Activated CD8-positive, alpha-beta T cell treated with anti-CD3 and anti-CD28 coated beads, Interleukin-2, amount 10 ng/mL, durations not matched to agents 7 days and 5 days (primary cell): ENCODE data around the gene MTUS2. TPM values are rescaled to one million over a fixed set of nuclear protein-coding genes. Genes with fewer than 3 reads are reported as not detected.
A peak's percentile ranks its signal among the peaks of the same experiment; 100 is the strongest.

Experiments
- ATAC-seq: fragments of 150-1000 bp; cut with Tn5 transposase; one replicate; pipeline ENCODE4 v1.10.0; 2021; ENCODE audit warnings: moderate library complexity
- CTCF ChIA-PET: fragments of 350-600 bp; sonication (Branson Sonifier 250); formaldehyde crosslinking; loops from one replicate; lab custom pipeline; 2021; ENCODE audit warnings: antibody characterized with exemption; lab: Charles Lee
- POLR2A ChIA-PET: fragments of 350-600 bp; sonication (Branson Sonifier 250); formaldehyde crosslinking; loops from one replicate; lab custom pipeline; 2021; ENCODE audit warnings: antibody characterized with exemption; lab: Charles Lee
- DNase-seq: peaks from one replicate; pipeline ENCODE4 v3.0.0-alpha.2; 2020
- H3K27ac Mint-ChIP-seq: one replicate; pipeline ENCODE4 v1.8.0; 2021; ENCODE audit warnings: mild to moderate bottlenecking, mixed read lengths
- H3K27me3 Mint-ChIP-seq: one replicate; pipeline ENCODE4 v1.8.0; 2021; ENCODE audit warnings: low read depth, mixed read lengths
- H3K36me3 Mint-ChIP-seq: one replicate; pipeline ENCODE4 v1.8.0; 2021; ENCODE audit warnings: low read depth, mixed read lengths
- H3K4me1 Mint-ChIP-seq: one replicate; pipeline ENCODE4 v1.8.0; 2021; ENCODE audit warnings: low read depth, mixed read lengths
- H3K4me3 Mint-ChIP-seq: one replicate; pipeline ENCODE4 v1.8.0; 2021; ENCODE audit warnings: mild to moderate bottlenecking, mixed read lengths
- H3K9me3 Mint-ChIP-seq: one replicate; pipeline ENCODE4 v1.8.0; 2022; ENCODE audit warnings: mixed read lengths; ENCODE audit not compliant: insufficient read depth
- total RNA-seq, 2 experiments: library from RNA; stranded (reverse); gene quantifications; one replicate each; pipeline ENCODE4 v1.2.3, GENCODE V29; 2021

The MTUS2 gene
- total RNA-seq, 2 experiments from 2014 or later, result not detected

DNA sequence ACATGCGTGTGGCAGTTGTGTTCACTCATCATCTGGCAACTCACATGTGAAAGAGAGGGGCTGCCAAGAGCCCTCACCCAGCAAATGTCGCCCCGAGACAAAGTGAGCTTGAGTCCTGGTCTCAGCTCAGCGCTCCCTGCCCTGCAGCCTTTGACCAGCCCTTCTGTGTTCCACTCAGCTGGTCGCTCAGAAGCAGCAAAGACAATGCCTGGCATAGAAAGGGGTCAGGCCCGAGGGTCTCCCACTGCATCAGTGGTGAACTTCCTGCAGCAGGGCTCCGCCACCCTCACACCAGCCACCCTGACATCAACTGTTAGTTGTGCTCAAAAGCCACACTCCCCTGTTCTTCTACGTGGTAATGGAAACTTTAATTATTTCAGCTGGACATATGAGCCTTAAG is 707.4 kb downstream of the MTUS2 start:
- Mint-ChIP-seq H3K27me3 (no peaks in the 10 kb centered on the region), H3K4me1 (no peaks in the 10 kb centered on the region), H3K4me3 (no peak overlapping the region), H3K27ac (no peak overlapping the region), H3K36me3 (peaks cover 37% of the 10 kb centered on the region), H3K9me3 (no peaks in the 10 kb centered on the region)
- ChIA-PET CTCF (interaction anchor here (0.6 to 1.2 kb wide), 2 partner anchors 9 to 23 kb away, joined by 3 read pairs; no protein-coding TSS in a partner anchor), POLR2A (no interaction called here)
- no peak for DNase-seq
- no peak for ATAC-seq

DNA sequence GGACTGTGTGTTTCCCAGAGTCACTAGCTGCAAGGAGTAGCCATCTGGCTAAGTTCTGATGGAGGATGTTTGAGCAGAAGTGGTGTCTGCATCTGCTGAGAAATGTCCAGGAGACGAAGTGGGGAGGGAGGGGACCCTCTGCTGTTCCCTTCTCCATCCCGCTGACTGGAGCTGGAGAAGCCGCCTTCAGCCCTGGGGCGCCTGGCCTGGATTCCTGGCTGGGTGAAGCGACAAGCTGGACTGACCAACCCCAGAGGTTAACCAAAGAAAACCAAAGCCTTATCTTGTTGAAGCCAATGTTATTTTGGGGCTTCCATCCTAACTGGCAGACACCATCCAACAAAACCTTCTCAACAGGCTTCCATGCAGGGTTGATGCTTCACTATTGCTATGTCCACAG is 707.8 kb downstream of the MTUS2 start:
- POLR2A ChIA-PET, result no interaction called here
- H3K4me1 Mint-ChIP-seq, result no peaks in the 10 kb centered on the region
- H3K9me3 Mint-ChIP-seq, result no peaks in the 10 kb centered on the region
- no peak overlapping the region for H3K4me3 Mint-ChIP-seq
- ATAC-seq, result no peak
- H3K27me3 Mint-ChIP-seq, result no peaks in the 10 kb centered on the region
- no peak overlapping the region for H3K27ac Mint-ChIP-seq
- peaks cover 41% of the 10 kb centered on the region for H3K36me3 Mint-ChIP-seq
- CTCF ChIA-PET, result interaction anchor here (0.6 to 1.2 kb wide), 2 partner anchors 10 to 24 kb away, joined by 3 read pairs; no protein-coding TSS in a partner anchor
- DNase-seq, result no peak

DNA sequence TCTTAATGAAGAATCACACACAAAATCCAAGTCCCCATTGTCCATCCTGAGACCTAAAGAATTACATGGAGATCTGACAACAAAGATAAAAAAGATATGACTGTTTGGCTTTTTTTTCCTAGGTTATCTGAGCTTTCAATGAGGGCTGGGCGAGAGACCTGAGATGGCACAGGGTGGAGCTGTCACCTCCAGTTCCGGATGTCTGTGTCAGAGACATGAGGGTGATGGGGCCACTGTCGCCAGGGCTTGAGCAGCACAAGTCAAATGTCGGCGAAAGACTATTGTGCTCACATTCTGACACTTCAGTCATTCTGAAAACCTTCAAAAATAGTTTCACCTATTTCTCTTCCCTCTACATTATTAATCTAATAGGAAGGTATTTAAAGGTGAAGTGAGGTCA is 709.6 kb downstream of the MTUS2 start:
- ATAC-seq, result no peak
- H3K4me3 Mint-ChIP-seq, result no peak overlapping the region

DNA sequence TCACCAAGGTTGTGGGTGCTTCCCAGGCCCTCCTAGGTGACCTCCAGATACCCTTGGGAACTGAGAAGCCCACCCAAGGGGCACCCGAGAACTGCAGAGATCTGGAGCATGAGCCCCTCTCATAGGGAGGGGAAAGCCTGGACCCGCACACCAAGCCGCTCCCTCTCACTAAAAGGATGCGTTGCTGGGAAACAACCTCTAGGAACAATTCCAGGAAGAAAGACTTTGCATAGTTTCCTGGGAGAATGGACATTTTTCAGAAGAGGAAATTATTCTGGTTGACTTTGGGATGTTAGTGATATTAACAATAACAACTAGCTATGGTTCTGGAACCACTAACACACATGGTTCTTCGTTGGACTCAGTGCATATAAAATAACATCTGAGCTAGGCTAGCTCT is 710.8 kb downstream of the MTUS2 start:
- no peak for ATAC-seq
- Mint-ChIP-seq H3K27ac (no peak overlapping the region), H3K4me3 (no peak overlapping the region), H3K27me3 (no peaks in the 10 kb centered on the region), H3K36me3 (peaks cover 40% of the 10 kb centered on the region), H3K4me1 (no peaks in the 10 kb centered on the region), H3K9me3 (no peaks in the 10 kb centered on the region)
- DNase-seq, result no peak
- CTCF ChIA-PET, result no interaction called here
- POLR2A ChIA-PET, result no interaction called here

More for the DNA sequence above, 709.6 kb downstream of the MTUS2 start:
- Mint-ChIP-seq H3K4me1 (no peaks in the 10 kb centered on the region), H3K36me3 (peaks cover 36% of the 10 kb centered on the region), H3K9me3 (no peaks in the 10 kb centered on the region), H3K27ac (peak overlapping the region; percentile 44), H3K27me3 (no peaks in the 10 kb centered on the region)
- ChIA-PET CTCF (no interaction called here), POLR2A (no interaction called here)
- DNase-seq, result no peak

DNA sequence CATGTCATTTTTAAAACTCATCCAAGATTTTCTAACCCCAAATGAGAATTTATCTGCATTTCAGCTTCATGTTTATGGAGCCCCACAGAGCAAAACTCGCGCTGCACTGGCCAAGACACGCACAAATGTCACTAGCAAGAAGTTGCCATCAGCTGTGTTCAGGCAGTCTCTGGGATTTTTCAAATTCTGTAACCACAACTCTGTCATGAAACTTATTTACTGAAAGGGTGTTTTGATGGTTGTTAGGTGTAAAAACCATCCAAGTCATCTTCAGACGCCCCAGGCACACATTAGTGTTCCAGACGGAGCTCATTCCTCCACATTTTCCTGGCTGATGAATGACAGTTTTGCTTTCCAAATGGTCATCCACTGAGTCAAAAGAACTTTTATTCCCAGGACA is 712.0 kb downstream of the MTUS2 start:
- DNase-seq (no peak), ATAC-seq (no peak)
- Mint-ChIP-seq H3K27ac (no peak overlapping the region), H3K36me3 (peaks cover 44% of the 10 kb centered on the region), H3K4me1 (no peaks in the 10 kb centered on the region), H3K9me3 (no peaks in the 10 kb centered on the region), H3K4me3 (no peak overlapping the region), H3K27me3 (no peaks in the 10 kb centered on the region)
- ChIA-PET CTCF (interaction anchor here (1.4 to 1.7 kb wide), 2 partner anchors 9 to 23 kb away, joined by 3 to 4 read pairs; no protein-coding TSS in a partner anchor), POLR2A (no interaction called here)

DNA sequence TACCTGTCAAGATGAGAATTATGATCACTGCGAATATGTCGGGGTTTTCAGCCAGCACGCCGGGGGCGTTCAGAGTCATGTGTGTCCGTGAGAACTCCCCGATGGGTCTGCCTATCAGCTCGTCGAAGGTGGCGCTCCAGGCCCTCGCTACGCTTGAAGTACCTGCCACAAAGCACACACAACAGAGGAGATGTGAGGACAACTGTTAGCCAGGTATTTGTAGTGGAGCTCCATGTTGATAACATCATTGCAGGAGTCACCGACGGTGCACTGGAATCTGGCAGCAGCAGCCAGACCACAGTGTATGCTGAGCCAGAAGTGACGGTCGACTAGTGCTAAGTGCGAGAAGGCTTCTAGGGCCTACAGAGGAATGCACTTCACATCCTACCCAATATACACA is 712.7 kb downstream of the MTUS2 start:
- H3K27me3 Mint-ChIP-seq, result no peaks in the 10 kb centered on the region
- ChIA-PET CTCF (interaction anchor here (1.4 to 1.7 kb wide), 2 partner anchors 10 to 24 kb away, joined by 3 to 4 read pairs; no protein-coding TSS in a partner anchor), POLR2A (no interaction called here)
- no peak for DNase-seq
- no peak for ATAC-seq
- H3K36me3 Mint-ChIP-seq, result peaks cover 40% of the 10 kb centered on the region
- no peaks in the 10 kb centered on the region for H3K9me3 Mint-ChIP-seq
- no peak overlapping the region for H3K4me3 Mint-ChIP-seq
- no peak overlapping the region for H3K27ac Mint-ChIP-seq
- H3K4me1 Mint-ChIP-seq, result peaks cover 2% of the 10 kb centered on the region

DNA sequence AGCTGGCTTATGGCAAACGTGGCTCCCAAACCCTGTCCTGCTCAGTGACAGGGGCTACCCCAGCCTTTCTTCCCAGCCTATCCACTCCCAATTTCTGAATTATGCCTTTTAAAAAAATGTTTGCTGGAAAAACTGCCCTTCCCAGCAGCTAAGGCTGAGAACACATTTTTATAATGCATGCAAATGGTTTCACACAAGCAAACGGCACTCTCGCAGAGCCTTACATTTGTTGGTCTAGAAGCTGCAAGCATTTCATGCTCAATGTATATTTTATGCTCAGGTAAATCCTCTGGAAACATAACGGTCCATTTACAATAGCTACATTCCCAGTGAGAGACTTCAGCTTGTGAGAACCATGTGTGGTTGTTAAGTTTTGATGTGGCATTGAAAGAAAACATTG is 713.9 kb downstream of the MTUS2 start:
- peaks cover 7% of the 10 kb centered on the region for H3K4me1 Mint-ChIP-seq
- ChIA-PET CTCF (interaction anchor here (1.3 kb wide), 1 partner anchor 30 kb away, joined by 3 read pairs; no protein-coding TSS in a partner anchor), POLR2A (no interaction called here)
- no peak overlapping the region for H3K27ac Mint-ChIP-seq
- no peaks in the 10 kb centered on the region for H3K27me3 Mint-ChIP-seq
- peaks cover 37% of the 10 kb centered on the region for H3K36me3 Mint-ChIP-seq
- no peaks in the 10 kb centered on the region for H3K9me3 Mint-ChIP-seq
- no peak for DNase-seq
- no peak overlapping the region for H3K4me3 Mint-ChIP-seq
- no peak for ATAC-seq

DNA sequence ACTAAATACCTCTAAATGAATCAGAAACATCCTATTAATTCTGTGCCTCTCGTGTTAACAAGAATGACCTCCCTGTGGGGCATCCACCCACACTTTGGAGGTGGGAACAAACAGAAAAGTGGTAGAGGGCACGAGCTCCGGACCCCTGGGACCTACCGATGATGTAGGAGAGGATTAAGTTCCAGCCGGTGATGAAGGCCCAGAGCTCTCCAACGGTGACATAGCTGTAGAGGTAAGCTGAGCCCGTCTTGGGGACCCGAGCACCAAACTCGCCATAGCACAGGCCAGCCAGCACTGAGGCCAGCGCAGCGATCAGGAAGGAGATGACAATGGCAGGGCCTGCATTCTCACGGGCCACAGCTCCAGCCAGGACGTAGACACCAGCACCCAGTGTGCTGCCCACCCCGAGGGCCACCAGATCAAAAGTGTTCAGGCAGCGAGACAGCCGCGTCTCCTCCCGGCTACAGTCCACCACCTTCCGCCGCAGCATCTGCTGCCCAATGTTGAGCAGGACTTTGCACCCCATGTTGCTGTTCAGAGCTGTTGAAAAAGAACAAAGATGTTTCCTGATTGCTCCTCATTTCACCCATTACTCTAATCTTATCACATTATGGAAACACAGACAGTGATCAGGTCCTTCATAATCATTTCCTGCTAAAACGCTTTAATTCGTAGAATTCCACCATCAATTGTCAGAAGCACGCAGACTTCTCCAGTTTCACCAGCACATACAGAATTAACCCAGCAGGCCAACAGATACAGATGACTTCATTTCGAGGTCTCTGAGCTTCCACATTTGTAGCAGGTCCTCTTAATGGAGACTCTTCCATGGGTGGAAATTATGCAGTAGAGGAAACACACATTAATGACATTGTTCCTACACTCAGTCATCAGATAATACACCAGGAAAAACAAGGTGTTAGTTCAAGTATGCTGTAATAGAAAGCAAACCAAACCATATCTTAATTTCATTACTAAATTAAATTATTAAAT is 715.8 kb downstream of the MTUS2 start:
- ChIA-PET CTCF (no interaction called here), POLR2A (interaction anchor here (0.7 kb wide), 1 partner anchor 1136 kb away, joined by 3 read pairs; no protein-coding TSS in a partner anchor)
- Mint-ChIP-seq H3K9me3 (no peaks in the 10 kb centered on the region), H3K4me3 (no peak overlapping the region), H3K36me3 (peaks cover 31% of the 10 kb centered on the region), H3K4me1 (peaks cover 17% of the 10 kb centered on the region), H3K27me3 (no peaks in the 10 kb centered on the region), H3K27ac (no peak overlapping the region)
- DNase-seq, result no peak
- ATAC-seq, result no peak

DNA sequence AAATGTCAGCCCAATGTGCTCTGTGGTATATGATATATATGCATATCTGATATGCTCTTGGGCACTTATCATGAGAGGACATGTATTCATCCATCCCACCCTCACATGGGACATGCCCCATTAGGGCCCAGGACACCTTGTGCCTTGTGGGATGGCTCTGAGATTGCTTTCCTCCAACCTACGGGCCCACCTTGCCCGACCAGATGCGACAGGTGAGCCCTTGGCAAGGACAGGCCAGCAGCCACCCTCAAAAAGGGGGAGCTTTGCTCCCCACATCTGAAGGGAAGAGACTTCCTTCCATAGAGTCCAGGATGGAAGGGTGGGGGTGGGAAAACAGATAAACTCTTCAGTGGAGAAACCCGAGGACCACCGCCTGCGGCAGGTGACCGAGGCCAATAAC is 716.7 kb downstream of the MTUS2 start:
- ChIA-PET POLR2A (no interaction called here), CTCF (no interaction called here)
- no peaks in the 10 kb centered on the region for H3K27me3 Mint-ChIP-seq
- H3K4me3 Mint-ChIP-seq, result no peak overlapping the region
- no peak overlapping the region for H3K27ac Mint-ChIP-seq
- DNase-seq (no peak), ATAC-seq (no peak)
- H3K9me3 Mint-ChIP-seq, result no peaks in the 10 kb centered on the region
- peaks cover 37% of the 10 kb centered on the region for H3K36me3 Mint-ChIP-seq
- H3K4me1 Mint-ChIP-seq, result peaks cover 25% of the 10 kb centered on the region

DNA sequence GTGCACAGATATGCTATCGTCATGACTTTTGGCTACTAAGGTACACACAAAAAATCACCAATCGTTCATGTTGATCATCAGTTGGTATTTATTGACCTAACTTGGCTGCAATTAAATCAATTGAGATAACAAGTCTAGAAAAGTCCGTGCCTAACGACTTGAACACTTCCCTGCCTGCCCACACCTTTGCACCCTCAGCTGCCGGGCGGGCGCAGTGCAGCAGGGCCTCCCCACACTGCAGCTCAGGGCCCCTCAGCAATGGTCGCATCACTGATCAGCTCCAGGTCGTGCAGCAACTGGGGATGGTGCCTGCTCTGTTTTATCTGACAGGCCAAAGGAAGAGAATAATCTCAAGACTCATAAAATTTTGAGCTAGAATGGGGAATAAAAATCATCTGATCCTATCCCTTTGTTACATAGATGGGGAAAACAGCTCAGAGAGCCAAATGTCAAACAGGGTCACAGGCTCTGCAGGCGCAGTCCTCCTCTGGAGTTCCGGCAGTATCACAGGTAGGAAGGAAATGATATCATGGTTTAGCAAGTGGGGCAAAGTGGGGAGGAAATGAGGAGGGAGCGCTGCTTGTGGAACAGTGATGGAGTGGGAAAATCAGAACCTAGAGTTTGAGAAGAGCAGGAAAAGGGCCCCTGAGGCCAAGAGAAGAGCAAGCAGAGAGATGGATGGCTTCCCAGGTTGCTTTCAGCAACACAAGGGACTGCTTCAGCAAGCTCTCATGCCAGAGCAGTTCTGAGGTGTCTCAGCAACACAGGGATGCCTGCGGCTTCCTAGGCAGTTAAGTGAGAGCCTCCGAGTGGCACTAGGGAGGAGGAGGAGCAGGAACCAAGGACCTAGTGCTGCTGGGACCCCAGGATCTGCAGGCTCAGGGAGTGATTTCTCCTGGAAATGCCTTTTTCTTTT is 717.9 kb downstream of the MTUS2 start:
- H3K36me3 Mint-ChIP-seq, result peaks cover 32% of the 10 kb centered on the region
- DNase-seq (no peak), ATAC-seq (no peak)
- H3K27me3 Mint-ChIP-seq, result no peaks in the 10 kb centered on the region
- no peak overlapping the region for H3K4me3 Mint-ChIP-seq
- ChIA-PET POLR2A (no interaction called here), CTCF (no interaction called here)
- peaks cover 31% of the 10 kb centered on the region for H3K4me1 Mint-ChIP-seq
- no peaks in the 10 kb centered on the region for H3K9me3 Mint-ChIP-seq
- peak overlapping the region; percentile 5 for H3K27ac Mint-ChIP-seq

DNA sequence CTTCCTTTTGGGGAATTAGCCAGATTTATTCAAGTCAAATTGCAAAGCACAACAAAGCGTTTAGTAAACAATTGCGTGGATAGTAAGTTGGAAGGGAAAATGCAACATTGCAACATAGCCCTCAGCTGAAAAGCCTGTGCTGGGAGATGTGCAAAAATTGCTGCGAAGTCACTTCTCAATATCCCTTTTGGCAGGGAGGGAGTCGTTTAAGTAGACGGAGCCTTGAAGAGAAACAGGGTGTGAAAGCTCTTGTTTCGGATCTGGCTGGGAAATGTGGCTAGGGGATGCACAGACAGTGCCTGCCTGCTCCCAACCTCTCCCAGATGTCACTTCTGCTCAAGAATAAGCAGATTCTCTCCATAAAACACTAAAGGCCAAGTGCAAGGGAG is 718.5 kb downstream of the MTUS2 start:
- Mint-ChIP-seq H3K36me3 (peaks cover 30% of the 10 kb centered on the region), H3K9me3 (no peaks in the 10 kb centered on the region), H3K4me3 (no peak overlapping the region), H3K27me3 (no peaks in the 10 kb centered on the region), H3K27ac (peak overlapping the region; percentile 4), H3K4me1 (peaks cover 36% of the 10 kb centered on the region)
- CTCF ChIA-PET, result no interaction called here
- ATAC-seq, result no peak
- no peak for DNase-seq
- POLR2A ChIA-PET, result no interaction called here
